Mesendoderm (in vitro differentiated cells): ENCODE data around the gene FBXL14.
"Not testable (repeated sequence)": the region's sequence is repeated elsewhere in the genome, so short reads cannot be mapped to it uniquely, and the experiment has no call there.

Source experiments
- DNase-seq: peaks from one replicate; pipeline ENCODE4 v3.0.0; 2013
- H2AK5ac ChIP-seq: 2 replicates; pipeline ENCODE4 v1.6.1; 2013; ENCODE audit warnings: low read length, inconsistent platforms
- H2BK120ac ChIP-seq: 2 replicates; pipeline ENCODE4 v1.6.1; 2013; ENCODE audit warnings: low read depth, mild to moderate bottlenecking, low read length, moderate library complexity, mixed read lengths
- H2BK15ac ChIP-seq: replicated peaks from 2 replicates; pipeline ENCODE4 v1.6.1; 2013; ENCODE audit warnings: low read depth, mild to moderate bottlenecking, moderate library complexity
- H2BK5ac ChIP-seq: 2 replicates; pipeline ENCODE4 v1.6.1; 2013; ENCODE audit warnings: low read length, inconsistent platforms
- H3K18ac ChIP-seq: 2 replicates; pipeline ENCODE4 v1.6.1; 2013; ENCODE audit warnings: mild to moderate bottlenecking, low read length, mixed read lengths
- H3K23ac ChIP-seq: one replicate; pipeline ENCODE4 v1.6.1; 2013; ENCODE audit warnings: low read length
- H3K27ac ChIP-seq: 2 replicates; pipeline ENCODE4 v1.5.1; 2013; ENCODE audit warnings: low read depth, mild to moderate bottlenecking, inconsistent platforms, low read length, moderate library complexity
- H3K27me3 ChIP-seq: 2 replicates; pipeline ENCODE4 v1.6.1; 2013; ENCODE audit warnings: low read length, control low read depth, mild to moderate bottlenecking, inconsistent platforms; ENCODE audit not compliant: insufficient read depth, poor library complexity
- H3K36me3 ChIP-seq: 2 replicates; pipeline ENCODE4 v1.6.1; 2013; ENCODE audit warnings: low read length, inconsistent platforms; ENCODE audit not compliant: control insufficient read depth, insufficient read depth
- H3K4ac ChIP-seq: one replicate; pipeline ENCODE4 v1.6.1; 2013; ENCODE audit warnings: low read depth, mild to moderate bottlenecking, low read length, moderate library complexity
- H3K4me1 ChIP-seq: 2 replicates; pipeline ENCODE4 v1.6.1; 2013; ENCODE audit warnings: low read depth, low read length, inconsistent platforms; ENCODE audit not compliant: control insufficient read depth
- H3K4me2 ChIP-seq: 2 replicates; pipeline ENCODE4 v1.6.1; 2013; ENCODE audit warnings: low read length
- H3K4me3 ChIP-seq: 2 replicates; pipeline ENCODE4 v1.5.1; 2013; ENCODE audit warnings: mild to moderate bottlenecking, low read length
- H3K56ac ChIP-seq: one replicate; pipeline ENCODE4 v1.6.1; 2013; ENCODE audit warnings: low read length
- H3K79me1 ChIP-seq: 2 replicates; pipeline ENCODE4 v1.6.1; 2013; ENCODE audit warnings: low read length, inconsistent platforms
- H3K79me2 ChIP-seq: 2 replicates; pipeline ENCODE4 v1.6.1; 2013; ENCODE audit warnings: mild to moderate bottlenecking, low read length; ENCODE audit not compliant: control insufficient read depth, insufficient read depth
- H3K9ac ChIP-seq: 2 replicates; pipeline ENCODE4 v1.6.1; 2013; ENCODE audit warnings: low read length, inconsistent platforms
- H4K5ac ChIP-seq: one replicate; pipeline ENCODE4 v1.6.1; 2013; ENCODE audit warnings: low read length
- H4K8ac ChIP-seq: one replicate; pipeline ENCODE4 v1.6.1; 2013; ENCODE audit warnings: low read depth, mild to moderate bottlenecking, control low read depth, low read length, moderate library complexity
- WGBS: extraction: QIAGEN DNeasy Blood & Tissue Kit; methylation state at CpG from one replicate; pipeline ENCODE4 v1.1.7; 2013; ENCODE audit warnings: low lambda C conversion rate, missing lambda C conversion rate; ENCODE audit not compliant: insufficient coverage; ENCODE audit errors: extremely low coverage; 5-methylcytosine and 5-hydroxymethylcytosine counted together

FBXL14 gene

GRCh38 chr12:1603269-1603993, 9.1 kb upstream of the FBXL14 start:
- Histone ChIP-seq H2BK15ac (no peak overlapping the region), H3K9ac (no peak overlapping the region), H3K79me1 (no peaks in the 10 kb centered on the region), H3K4me1 (no peaks in the 10 kb centered on the region), H3K36me3 (no peaks in the 10 kb centered on the region), H2BK120ac (no peak overlapping the region), H3K56ac (no peak overlapping the region), H4K8ac (no peak overlapping the region), H2AK5ac (no peak overlapping the region), H3K79me2 (no peaks in the 10 kb centered on the region), H3K27ac (no peak overlapping the region), H3K4ac (no peak overlapping the region), H3K18ac (no peak overlapping the region), H3K23ac (no peak overlapping the region), H3K27me3 (no peaks in the 10 kb centered on the region), H3K4me2 (no peak overlapping the region), H3K4me3 (no peak overlapping the region), H2BK5ac (no peak overlapping the region), H4K5ac (no peak overlapping the region)
- DNase-seq: no peak
- no CpG with 5 or more reads among the region's 7 CpGs for WGBS

GRCh38 chr12:1602706-1603105, 8.3 kb upstream of the FBXL14 start:
- H3K79me2 ChIP-seq, H4K5ac ChIP-seq, H2BK120ac ChIP-seq, H3K36me3 ChIP-seq, H4K8ac ChIP-seq, H3K79me1 ChIP-seq, H2BK5ac ChIP-seq, H3K4me3 ChIP-seq, DNase-seq, H3K4ac ChIP-seq, H3K4me2 ChIP-seq, H2AK5ac ChIP-seq, H3K23ac ChIP-seq, H2BK15ac ChIP-seq, H3K9ac ChIP-seq, H3K27me3 ChIP-seq, H3K18ac ChIP-seq, H3K56ac ChIP-seq, H3K27ac ChIP-seq, H3K4me1 ChIP-seq: not testable (repeated sequence)
- no CpG with 5 or more reads among the region's 9 CpGs for WGBS

- Histone ChIP-seq H3K36me3 (no peaks in the 10 kb centered on the region), H3K56ac (no peak overlapping the region), H3K4ac (no peak overlapping the region), H3K27ac (no peak overlapping the region), H3K18ac (no peak overlapping the region), H3K4me3 (no peak overlapping the region), H2BK15ac (no peak overlapping the region), H3K4me2 (no peak overlapping the region), H2BK5ac (no peak overlapping the region), H2BK120ac (no peak overlapping the region), H3K23ac (no peak overlapping the region), H3K79me2 (no peaks in the 10 kb centered on the region), H3K9ac (no peak overlapping the region), H4K8ac (no peak overlapping the region), H2AK5ac (no peak overlapping the region), H3K79me1 (no peaks in the 10 kb centered on the region), H3K27me3 (peaks cover 6% of the 10 kb centered on the region), H4K5ac (no peak overlapping the region), H3K4me1 (peaks cover 5% of the 10 kb centered on the region)
- WGBS: no CpG with 5 or more reads among the region's 3 CpGs
- DNase-seq: no peak
Observed at GRCh38 chr12:1598757-1599156, 4.4 kb upstream of the FBXL14 start.

GRCh38 chr12:1595690-1596347, 1.4 kb upstream of the FBXL14 start:
- peaks cover 16% of the 10 kb centered on the region for H3K4me1 ChIP-seq
- H3K23ac ChIP-seq: no peak overlapping the region
- H3K4me2 ChIP-seq: no peak overlapping the region
- H3K27me3 ChIP-seq: peaks cover 6% of the 10 kb centered on the region
- H3K79me1 ChIP-seq: peaks cover 4% of the 10 kb centered on the region
- H2BK5ac ChIP-seq: no peak overlapping the region
- WGBS: no CpG with 5 or more reads among the region's 9 CpGs
- H3K79me2 ChIP-seq: peaks cover 4% of the 10 kb centered on the region
- no peak overlapping the region for H4K8ac ChIP-seq
- H2BK15ac ChIP-seq: no peak overlapping the region
- H2AK5ac ChIP-seq: no peak overlapping the region
- H4K5ac ChIP-seq: no peak overlapping the region
- no peak for DNase-seq
- no peaks in the 10 kb centered on the region for H3K36me3 ChIP-seq
- no peak overlapping the region for H2BK120ac ChIP-seq
- H3K18ac ChIP-seq: no peak overlapping the region
- H3K9ac ChIP-seq: no peak overlapping the region
- H3K27ac ChIP-seq: no peak overlapping the region
- H3K4ac ChIP-seq: no peak overlapping the region
- H3K56ac ChIP-seq: no peak overlapping the region
- H3K4me3 ChIP-seq: no peak overlapping the region

- Histone ChIP-seq H4K5ac (no peak overlapping the region), H3K4me3 (peak overlapping the region; percentile 62), H2AK5ac (no peak overlapping the region), H4K8ac (no peak overlapping the region), H3K79me2 (peaks cover 4% of the 10 kb centered on the region), H3K79me1 (peaks cover 4% of the 10 kb centered on the region), H3K4me2 (peak overlapping the region; percentile 98), H3K4ac (peak overlapping the region; percentile 37), H3K56ac (peak overlapping the region; percentile 84), H3K27me3 (peaks cover 6% of the 10 kb centered on the region), H3K9ac (peak overlapping the region; percentile 83), H2BK15ac (no peak overlapping the region), H3K23ac (no peak overlapping the region), H3K4me1 (peaks cover 19% of the 10 kb centered on the region), H2BK5ac (no peak overlapping the region), H2BK120ac (no peak overlapping the region), H3K36me3 (no peaks in the 10 kb centered on the region), H3K27ac (no peak overlapping the region), H3K18ac (peak overlapping the region; percentile 32)
- no peak for DNase-seq
- WGBS: no CpG with 5 or more reads among the region's 19 CpGs
Observed at GRCh38 chr12:1595026-1595561, 713 bp upstream of the FBXL14 start.
